K562 (cell line): ENCODE data around the gene SPATA32. TPM values are rescaled to one million over a fixed set of nuclear protein-coding genes. Genes with fewer than 3 reads are reported as not detected.

ENCODE experiments used
- ATAC-seq: fragments of 200-7000 bp; cut with Tn5 transposase; 3 replicates; pipeline ENCODE4 v1.9.1; 2020; ENCODE audit warnings: moderate library complexity
- BruUV-seq: library from RNA; stranded (reverse); fragments of 400-500 nt; replicated peaks from 2 replicates; lab custom pipeline; 2021; lab: Mats Ljungman, UMichigan
- CTCF ChIA-PET: fragments of 300-600 bp; formaldehyde crosslinking; extraction: SDS; loops from one replicate; lab custom pipeline; 2021; ENCODE audit warnings: low intra/inter-chr PET ratio; lab: Yijun Ruan, JAX
- POLR2A ChIA-PET: fragments of 300-600, 350-650 bp; sonication (Branson Sonifier 250); formaldehyde crosslinking; extraction: SDS; loops from one replicate; lab custom pipeline; 2021; ENCODE audit warnings: antibody characterized with exemption, inconsistent platforms; lab: Yijun Ruan, JAX
- DNase-seq, 4 experiments: peaks; one replicate each; pipeline versions ENCODE4 v3.0.0 to v3.0.0-alpha.2; 2011 to 2018; ENCODE audit warnings: low spot score in 3 of 4, mixed read lengths in 3 of 4; ENCODE audit errors: extremely low read depth in 1 of 4
- FAIRE-seq: peaks from 2 replicates; lab custom pipeline; 2011; peaks lifted over from hg19 to GRCh38; lab: Jason Lieb, UNC
- H2AFZ ChIP-seq: 2 replicates; pipeline ENCODE4 v1.6.0; 2011; ENCODE audit warnings: low read depth, low read length, control low read depth, inconsistent platforms
- H3K27ac ChIP-seq: fragments of 200-600 bp; 3 replicates; pipeline ENCODE4 v1.8.0; 2011; ENCODE audit warnings: low read depth, mild to moderate bottlenecking, control low read depth, inconsistent platforms, low read length, moderate library complexity, mixed read lengths; ENCODE audit errors: extremely low read depth
- H3K27me3 ChIP-seq, 2 experiments: fragments of 300-600 bp in 1 of 2; 2 replicates in 1 of 2; 3 replicates in 1 of 2; pipeline versions ENCODE4 v1.6.0 to v1.8.0; 2011; ENCODE audit warnings: inconsistent platforms in 2 of 2, low read length in 2 of 2, mild to moderate bottlenecking in 1 of 2, mixed read lengths in 1 of 2, moderate library complexity in 1 of 2; ENCODE audit not compliant: control insufficient read depth in 2 of 2, insufficient read depth in 2 of 2
- H3K36me3 ChIP-seq: fragments of 300-600 bp; 3 replicates; pipeline ENCODE4 v1.8.0; 2011; ENCODE audit warnings: mild to moderate bottlenecking, low read length, inconsistent platforms; ENCODE audit not compliant: control insufficient read depth, insufficient read depth
- H3K4me1 ChIP-seq, 2 experiments: fragments of 200-600 bp in 1 of 2; replicated peaks in 1 of 2; 2 replicates in 1 of 2; 3 replicates in 1 of 2; pipeline versions ENCODE4 v1.5.1 to v1.8.0; 2011; ENCODE audit warnings: inconsistent platforms in 2 of 2, low read length in 2 of 2, mild to moderate bottlenecking in 1 of 2, mixed read lengths in 1 of 2, moderate library complexity in 1 of 2; ENCODE audit not compliant: control insufficient read depth in 2 of 2, insufficient read depth in 2 of 2
- H3K4me2 ChIP-seq: 2 replicates; pipeline ENCODE4 v1.6.1; 2011; ENCODE audit warnings: low read length, control low read depth, inconsistent platforms, mixed read lengths; ENCODE audit not compliant: insufficient read depth
- H3K4me3 ChIP-seq: fragments of 200-600 bp; sonication (generic), shearing (Covaris generic); 2 replicates; pipeline ENCODE4 v1.5.1; 2016; ENCODE audit warnings: control low read depth, inconsistent platforms
- H3K79me2 ChIP-seq: fragments of 200-600 bp; 3 replicates; pipeline ENCODE4 v1.8.0; 2011; ENCODE audit warnings: low read length, inconsistent platforms; ENCODE audit not compliant: control insufficient read depth, insufficient read depth
- H3K9ac ChIP-seq, 2 experiments: 2 replicates each; pipeline versions ENCODE4 v1.6.0 to v1.6.1; 2011; ENCODE audit warnings: low read depth in 2 of 2, low read length in 2 of 2, control low read depth in 1 of 2, inconsistent platforms in 1 of 2, mild to moderate bottlenecking in 1 of 2, mixed read lengths in 1 of 2; ENCODE audit not compliant: insufficient read depth in 1 of 2
- H3K9me1 ChIP-seq: one replicate; pipeline ENCODE4 v1.6.0; 2011; ENCODE audit warnings: inconsistent platforms, mild to moderate bottlenecking, low read length, moderate library complexity; ENCODE audit not compliant: control insufficient read depth, insufficient read depth
- H3K9me3 ChIP-seq: replicated peaks from 2 replicates; pipeline ENCODE4 v1.5.1; 2011; ENCODE audit warnings: low read depth, low read length, inconsistent platforms; ENCODE audit not compliant: control insufficient read depth, insufficient read depth
- H4K20me1 ChIP-seq: replicated peaks from 2 replicates; pipeline ENCODE4 v1.6.1; 2011; ENCODE audit warnings: low read length, inconsistent platforms, mixed read lengths; ENCODE audit not compliant: control insufficient read depth, insufficient read depth
- BDP1 ChIP-seq: IDR thresholded peaks from 3 replicates; pipeline ENCODE4 v1.6.1; 2011; ENCODE audit not compliant: insufficient read length, insufficient read depth
- E4F1 ChIP-seq: fragments of 250-450 bp; sonication (Bioruptor Pico); IDR thresholded peaks from 2 replicates; pipeline ENCODE4 v1.5.0; 2021; ENCODE audit warnings: mild to moderate bottlenecking, borderline replicate concordance
- EP400 ChIP-seq: fragments of 450-650 bp; IDR thresholded peaks from 2 replicates; pipeline ENCODE4 v1.6.1; 2017; ENCODE audit warnings: antibody characterized with exemption, mild to moderate bottlenecking, moderate library complexity
- HDAC2 ChIP-seq: fragments of 450-650 bp; IDR thresholded peaks from 2 replicates; pipeline ENCODE4 v1.6.1; 2016; ENCODE audit warnings: mild to moderate bottlenecking
- MLX ChIP-seq, 2 experiments: fragments of 450-650 bp in 1 of 2; sonication (generic) in 1 of 2; formaldehyde crosslinking; conservative IDR thresholded peaks; 2 replicates each; pipeline versions ENCODE4 v1.4.0 to v1.8.1; 2020 to 2022; ENCODE audit warnings: mild to moderate bottlenecking in 1 of 2, missing genetic modification reagents in 1 of 2
- POLR2G ChIP-seq: fragments of 200-400 bp; formaldehyde crosslinking; IDR thresholded peaks from 2 replicates; pipeline ENCODE4 v1.6.1; 2017; ENCODE audit warnings: low read depth, mild to moderate bottlenecking, antibody characterized with exemption, low read length, moderate library complexity
- ZBTB33 ChIP-seq: sonication (generic); formaldehyde crosslinking; IDR thresholded peaks from 2 replicates; pipeline ENCODE4 v1.8.1; 2023; ENCODE audit warnings: mild to moderate bottlenecking, missing genetic modification reagents
- WGBS: fragments of 100-300 bp; shearing (Covaris generic); methylation state at CpG from one replicate; pipeline ENCODE4 v1.1.6; 2016; ENCODE audit warnings: low coverage, mixed read lengths; ENCODE audit not compliant: insufficient coverage; ENCODE audit errors: missing lambda C conversion rate; 5-methylcytosine and 5-hydroxymethylcytosine counted together
- in situ Hi-C: fragments of 300-500 bp; cut with MboI; formaldehyde crosslinking; loops from 4 replicates; pipeline ENCODE4 v1.15.0; 2018; ENCODE audit warnings: inconsistent platforms, mixed read lengths
- intact Hi-C: fragments of 100-400 bp; cut with micrococcal nuclease; formaldehyde crosslinking; loops from 2 replicates; pipeline ENCODE4 v1.14.2; 2022
- polyA plus RNA-seq, 8 experiments: library from polyadenylated mRNA; depleted of rRNA in 4 of 8; stranded (reverse) in 5 of 8; unstranded in 3 of 8; fragments of >200 nt; fragmentation: Nextera tagmentation in 2 of 8; fragmentation: Illumina TruSeq in 1 of 8; extraction: Ambion mirVana in 2 of 8; extraction: Trizol in 1 of 8; gene quantifications; 2 replicates each; pipeline versions ENCODE4 v1.2.1 to v1.2.3, GENCODE V29; 2011 to 2014; ENCODE audit warnings: inconsistent platforms in 1 of 8, missing spikeins in 1 of 8
- total RNA-seq, 7 experiments: library from RNA; depleted of rRNA in 6 of 7; stranded (reverse); fragments of >200 nt in 6 of 7; fragmentation: Illumina TruSeq in 2 of 7; extraction: Trizol in 2 of 7; gene quantifications; 2 replicates each; pipeline versions ENCODE4 v1.2.1 to v1.2.3, GENCODE V29; 2011 to 2021; ENCODE audit warnings: low replicate concordance in 1 of 7

Gene SPATA32
- total and polyA plus RNA-seq, 9 of the 15 experiments (the other 6 are each of a cell fraction or from before 2014, with no cell fraction given): 0.03 to 0.06 TPM; not detected in 7

- peak; percentile 12; the same call in 1 of the 2 replicates for TF ChIP-seq ZBTB33 (CRISPR knock-in tag)
- no peak for TF ChIP-seq HDAC2
- peak; percentile 44; the same call in 1 of the 2 replicates for TF ChIP-seq POLR2G
- no peak for TF ChIP-seq MLX (CRISPR knock-in tag; conservative IDR thresholded peaks at IDR 0.05)
- no peak for TF ChIP-seq EP400
- no peak for TF ChIP-seq BDP1
- no peak for TF ChIP-seq E4F1
- ChIA-PET POLR2A (no interaction called here), CTCF (interaction anchor here (1.6 kb wide), 1 partner anchor 23 kb away, joined by 4 read pairs; no protein-coding TSS in a partner anchor)
- H3K9me1 ChIP-seq: no peaks in the 10 kb centered on the region
- no peaks in the 10 kb centered on the region for H3K27me3 ChIP-seq
- H2AFZ ChIP-seq: no peak overlapping the region
- H3K9me3 ChIP-seq: no peaks in the 10 kb centered on the region
- no peak overlapping the region for H3K4me3 ChIP-seq
- no TSS peak for BruUV-seq
- no peaks in the 10 kb centered on the region for H3K79me2 ChIP-seq
- no peak overlapping the region for H3K27ac ChIP-seq
- in situ Hi-C loops: no loop called here
- FAIRE-seq: no peak
- no peak overlapping the region for H3K4me2 ChIP-seq
- peaks cover 47% of the 10 kb centered on the region; the same call in 2 of the 3 replicates for H3K36me3 ChIP-seq
- H3K4me1 ChIP-seq: peaks cover 0 to 26% of the 10 kb centered on the region in 2 experiments; a peak in 2 of 5 replicates
- no peaks in the 10 kb centered on the region for H4K20me1 ChIP-seq
- intact Hi-C loops: no loop called here
- no peak for ATAC-seq
- no peak overlapping the region; a peak in 1 of 4 replicates for H3K9ac ChIP-seq
- 89% methylated on average over 17 of the region's 62 CpGs for WGBS
- peak in 2 of 4 experiments; percentile 45 to 46 for DNase-seq
Measured at GRCh38 chr17:45241328-45242028, 20.4 kb downstream of the SPATA32 start.
